ENCODE measurements around the gene HTR4.

The HTR4 gene

DNA sequence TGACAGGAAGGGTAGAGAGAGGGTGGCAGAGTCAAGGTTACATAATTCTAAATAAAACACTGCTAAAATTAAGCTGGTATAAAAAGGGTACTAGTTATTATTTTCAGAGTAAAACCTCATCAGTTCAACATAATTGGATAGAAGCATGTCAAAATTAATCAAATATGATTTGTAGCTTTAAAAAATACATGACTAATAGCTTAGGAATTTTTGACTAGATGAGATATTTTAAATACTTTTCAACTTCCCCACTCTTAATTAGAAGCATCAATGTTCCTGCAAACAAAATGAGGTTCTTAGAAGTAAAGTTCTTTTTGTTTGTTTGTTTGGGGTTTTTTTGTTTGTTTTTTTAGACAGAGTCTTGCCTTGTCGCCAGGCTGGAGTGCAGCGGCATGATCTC lies 29.1 kb downstream of the HTR4 start:
- H3K27me3 ChIP-seq (ENCODE audit: insufficient read depth, low read depth, severe bottlenecking) = peaks cover 7% of the 10 kb centered on the region
- no peak for DNase-seq
- no peaks in the 10 kb centered on the region for H3K9me3 ChIP-seq (ENCODE audit: severe bottlenecking)
- no peak overlapping the region for H3K4me3 ChIP-seq (ENCODE audit: low read depth, low read length)
- H3K36me3 ChIP-seq = no peaks in the 10 kb centered on the region
- TF ChIP-seq, protein P1, sequence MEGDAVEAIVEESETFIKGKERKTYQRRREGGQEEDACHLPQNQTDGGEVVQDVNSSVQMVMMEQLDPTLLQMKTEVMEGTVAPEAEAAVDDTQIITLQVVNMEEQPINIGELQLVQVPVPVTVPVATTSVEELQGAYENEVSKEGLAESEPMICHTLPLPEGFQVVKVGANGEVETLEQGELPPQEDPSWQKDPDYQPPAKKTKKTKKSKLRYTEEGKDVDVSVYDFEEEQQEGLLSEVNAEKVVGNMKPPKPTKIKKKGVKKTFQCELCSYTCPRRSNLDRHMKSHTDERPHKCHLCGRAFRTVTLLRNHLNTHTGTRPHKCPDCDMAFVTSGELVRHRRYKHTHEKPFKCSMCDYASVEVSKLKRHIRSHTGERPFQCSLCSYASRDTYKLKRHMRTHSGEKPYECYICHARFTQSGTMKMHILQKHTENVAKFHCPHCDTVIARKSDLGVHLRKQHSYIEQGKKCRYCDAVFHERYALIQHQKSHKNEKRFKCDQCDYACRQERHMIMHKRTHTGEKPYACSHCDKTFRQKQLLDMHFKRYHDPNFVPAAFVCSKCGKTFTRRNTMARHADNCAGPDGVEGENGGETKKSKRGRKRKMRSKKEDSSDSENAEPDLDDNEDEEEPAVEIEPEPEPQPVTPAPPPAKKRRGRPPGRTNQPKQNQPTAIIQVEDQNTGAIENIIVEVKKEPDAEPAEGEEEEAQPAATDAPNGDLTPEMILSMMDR (IDR thresholded peaks at IDR 0.05; ENCODE audit: low read depth, low read length) = no peak
- H3K27ac ChIP-seq = no peak overlapping the region

DNA sequence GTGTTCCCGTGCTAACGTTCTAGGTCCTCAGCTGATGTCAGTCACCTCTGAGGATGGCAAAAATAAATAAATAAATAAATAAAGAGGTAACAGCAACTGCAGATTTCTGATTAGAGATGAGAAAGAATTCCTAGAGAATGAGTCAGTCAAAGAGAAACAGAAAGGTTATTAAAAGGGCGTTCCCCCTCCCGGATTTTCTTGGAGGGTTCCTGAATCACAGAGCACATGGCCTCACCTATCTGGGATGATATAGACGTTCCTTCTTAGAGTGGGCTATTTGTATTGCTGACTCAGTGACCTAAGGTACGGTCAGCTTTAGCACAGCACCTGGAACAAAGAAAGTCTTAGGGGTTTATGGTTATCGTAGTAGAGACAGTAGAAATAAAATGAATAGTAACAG lies 30.6 kb downstream of the HTR4 start:
- TF ChIP-seq, protein P1 (IDR thresholded peaks at IDR 0.05; ENCODE audit: low read depth, low read length) = no peak
- no peak overlapping the region for H3K4me3 ChIP-seq (ENCODE audit: low read depth, low read length)
- H3K27ac ChIP-seq = no peak overlapping the region
- peaks cover 10% of the 10 kb centered on the region for H3K27me3 ChIP-seq (ENCODE audit: insufficient read depth, low read depth, severe bottlenecking)
- no peaks in the 10 kb centered on the region for H3K9me3 ChIP-seq (ENCODE audit: severe bottlenecking)
- no peak for DNase-seq
- H3K36me3 ChIP-seq = no peaks in the 10 kb centered on the region

DNA sequence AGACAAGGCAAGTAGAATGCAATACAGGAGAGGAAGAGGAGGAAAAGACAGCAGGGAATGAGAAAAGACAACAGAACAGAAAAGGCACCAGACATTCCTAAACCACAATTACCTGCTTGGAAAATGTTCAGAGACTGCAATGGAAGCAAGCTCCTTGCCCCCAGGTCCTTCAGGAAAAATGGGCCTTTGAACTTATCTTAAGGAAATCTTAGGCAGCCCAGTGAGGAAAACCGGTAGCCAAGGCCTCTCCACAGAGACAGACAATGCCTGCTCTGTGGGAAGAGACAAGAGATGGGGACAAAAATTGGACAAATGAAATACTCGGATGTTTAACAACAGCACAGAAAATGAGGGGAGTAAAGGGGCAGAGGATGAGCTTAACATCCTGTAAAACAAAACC lies 31.2 kb downstream of the HTR4 start:
- Histone ChIP-seq H3K27me3 (ENCODE audit: insufficient read depth, low read depth, severe bottlenecking) (peaks cover 10% of the 10 kb centered on the region), H3K36me3 (no peaks in the 10 kb centered on the region), H3K27ac (no peak overlapping the region), H3K4me3 (ENCODE audit: low read depth, low read length) (no peak overlapping the region), H3K9me3 (ENCODE audit: severe bottlenecking) (no peaks in the 10 kb centered on the region)
- TF ChIP-seq, protein P1 (IDR thresholded peaks at IDR 0.05; ENCODE audit: low read depth, low read length) = no peak
- no peak for DNase-seq

GRCh38 chr5:148620696-148621095 lies 33.6 kb downstream of the HTR4 start:
- Histone ChIP-seq H3K27me3 (ENCODE audit: insufficient read depth, low read depth, severe bottlenecking) (peaks cover 7% of the 10 kb centered on the region), H3K4me3 (ENCODE audit: low read depth, low read length) (no peak overlapping the region), H3K36me3 (no peaks in the 10 kb centered on the region), H3K9me3 (ENCODE audit: severe bottlenecking) (no peaks in the 10 kb centered on the region), H3K27ac (no peak overlapping the region)
- TF ChIP-seq, protein P1 (IDR thresholded peaks at IDR 0.05; ENCODE audit: low read depth, low read length) = no peak
- DNase-seq = no peak

GRCh38 chr5:148620091-148620490 lies 34.2 kb downstream of the HTR4 start:
- DNase-seq = no peak
- TF ChIP-seq, protein P1 (IDR thresholded peaks at IDR 0.05; ENCODE audit: low read depth, low read length) = no peak
- Histone ChIP-seq H3K4me3 (ENCODE audit: low read depth, low read length) (no peak overlapping the region), H3K27ac (no peak overlapping the region), H3K27me3 (ENCODE audit: insufficient read depth, low read depth, severe bottlenecking) (peaks cover 7% of the 10 kb centered on the region), H3K36me3 (no peaks in the 10 kb centered on the region), H3K9me3 (ENCODE audit: severe bottlenecking) (no peaks in the 10 kb centered on the region)

DNA sequence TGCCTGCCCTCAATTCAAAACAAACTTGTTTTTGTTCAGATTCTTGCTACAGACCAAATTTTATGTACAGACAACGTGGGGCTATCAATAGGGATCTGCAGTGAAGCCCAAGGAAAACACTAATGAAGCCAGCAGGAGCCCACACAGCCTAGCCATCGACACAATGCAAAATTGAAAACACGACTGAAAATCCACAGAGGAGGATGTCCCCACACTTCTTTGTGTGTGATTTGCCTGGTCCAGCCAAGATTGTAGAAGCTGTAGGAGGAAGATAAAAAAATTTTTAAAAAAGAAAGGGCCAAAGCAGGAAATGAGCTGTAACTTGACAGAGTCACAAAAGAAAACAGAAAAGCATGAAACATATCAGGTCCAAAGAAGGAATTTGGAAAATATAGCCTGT lies 34.8 kb downstream of the HTR4 start:
- no peak for DNase-seq
- Histone ChIP-seq H3K27me3 (ENCODE audit: insufficient read depth, low read depth, severe bottlenecking) (peaks cover 7% of the 10 kb centered on the region), H3K27ac (no peak overlapping the region), H3K4me3 (ENCODE audit: low read depth, low read length) (no peak overlapping the region), H3K9me3 (ENCODE audit: severe bottlenecking) (no peaks in the 10 kb centered on the region), H3K36me3 (no peaks in the 10 kb centered on the region)
- TF ChIP-seq, protein P1 (IDR thresholded peaks at IDR 0.05; ENCODE audit: low read depth, low read length) = no peak
